ENCODE measurements around the gene IFNA1. TPM values are rescaled to one million over a fixed set of nuclear protein-coding genes. Genes with fewer than 3 reads are reported as not detected.

IFNA1 gene
- polyA plus RNA-seq, 1 donor from 2014 or later: not detected

DNA sequence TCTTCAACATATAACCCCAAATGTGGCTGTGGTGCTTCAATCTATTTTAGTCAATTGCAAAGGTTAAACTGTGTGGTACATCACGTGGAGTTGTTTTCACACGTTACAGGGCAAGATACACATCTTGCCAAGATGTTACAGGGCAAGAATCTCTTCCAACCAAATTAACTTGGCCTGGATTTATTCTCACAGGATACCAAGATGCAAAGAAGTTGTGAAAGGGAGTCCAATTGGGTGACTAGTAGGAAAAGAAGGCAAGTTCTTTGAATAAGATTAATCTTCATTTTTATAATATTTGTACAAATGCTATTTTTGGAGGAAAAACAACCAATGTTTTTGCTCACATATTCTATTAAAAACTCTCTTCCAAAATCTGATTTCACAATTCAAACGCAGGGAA, 36.1 kb upstream of the IFNA1 start:
- H3K9me3 ChIP-seq (ENCODE audit: low read length): no peaks in the 10 kb centered on the region
- H3K27me3 ChIP-seq (ENCODE audit: insufficient read depth, low read depth, low read length): peaks cover 24% of the 10 kb centered on the region
- no peaks in the 10 kb centered on the region for H3K9me2 ChIP-seq (ENCODE audit: insufficient read depth, low read length)
- no peaks in the 10 kb centered on the region for H3F3A ChIP-seq (ENCODE audit: insufficient read depth, low read length, poor library complexity, severe bottlenecking)
- TF ChIP-seq, protein P1, sequence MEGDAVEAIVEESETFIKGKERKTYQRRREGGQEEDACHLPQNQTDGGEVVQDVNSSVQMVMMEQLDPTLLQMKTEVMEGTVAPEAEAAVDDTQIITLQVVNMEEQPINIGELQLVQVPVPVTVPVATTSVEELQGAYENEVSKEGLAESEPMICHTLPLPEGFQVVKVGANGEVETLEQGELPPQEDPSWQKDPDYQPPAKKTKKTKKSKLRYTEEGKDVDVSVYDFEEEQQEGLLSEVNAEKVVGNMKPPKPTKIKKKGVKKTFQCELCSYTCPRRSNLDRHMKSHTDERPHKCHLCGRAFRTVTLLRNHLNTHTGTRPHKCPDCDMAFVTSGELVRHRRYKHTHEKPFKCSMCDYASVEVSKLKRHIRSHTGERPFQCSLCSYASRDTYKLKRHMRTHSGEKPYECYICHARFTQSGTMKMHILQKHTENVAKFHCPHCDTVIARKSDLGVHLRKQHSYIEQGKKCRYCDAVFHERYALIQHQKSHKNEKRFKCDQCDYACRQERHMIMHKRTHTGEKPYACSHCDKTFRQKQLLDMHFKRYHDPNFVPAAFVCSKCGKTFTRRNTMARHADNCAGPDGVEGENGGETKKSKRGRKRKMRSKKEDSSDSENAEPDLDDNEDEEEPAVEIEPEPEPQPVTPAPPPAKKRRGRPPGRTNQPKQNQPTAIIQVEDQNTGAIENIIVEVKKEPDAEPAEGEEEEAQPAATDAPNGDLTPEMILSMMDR (IDR thresholded peaks at IDR 0.05; ENCODE audit: poor library complexity, severe bottlenecking): no peak
- no peak for TF ChIP-seq EP300 (conservative IDR thresholded peaks at IDR 0.05; ENCODE audit: poor library complexity, severe bottlenecking)
- TF ChIP-seq, protein P2, sequence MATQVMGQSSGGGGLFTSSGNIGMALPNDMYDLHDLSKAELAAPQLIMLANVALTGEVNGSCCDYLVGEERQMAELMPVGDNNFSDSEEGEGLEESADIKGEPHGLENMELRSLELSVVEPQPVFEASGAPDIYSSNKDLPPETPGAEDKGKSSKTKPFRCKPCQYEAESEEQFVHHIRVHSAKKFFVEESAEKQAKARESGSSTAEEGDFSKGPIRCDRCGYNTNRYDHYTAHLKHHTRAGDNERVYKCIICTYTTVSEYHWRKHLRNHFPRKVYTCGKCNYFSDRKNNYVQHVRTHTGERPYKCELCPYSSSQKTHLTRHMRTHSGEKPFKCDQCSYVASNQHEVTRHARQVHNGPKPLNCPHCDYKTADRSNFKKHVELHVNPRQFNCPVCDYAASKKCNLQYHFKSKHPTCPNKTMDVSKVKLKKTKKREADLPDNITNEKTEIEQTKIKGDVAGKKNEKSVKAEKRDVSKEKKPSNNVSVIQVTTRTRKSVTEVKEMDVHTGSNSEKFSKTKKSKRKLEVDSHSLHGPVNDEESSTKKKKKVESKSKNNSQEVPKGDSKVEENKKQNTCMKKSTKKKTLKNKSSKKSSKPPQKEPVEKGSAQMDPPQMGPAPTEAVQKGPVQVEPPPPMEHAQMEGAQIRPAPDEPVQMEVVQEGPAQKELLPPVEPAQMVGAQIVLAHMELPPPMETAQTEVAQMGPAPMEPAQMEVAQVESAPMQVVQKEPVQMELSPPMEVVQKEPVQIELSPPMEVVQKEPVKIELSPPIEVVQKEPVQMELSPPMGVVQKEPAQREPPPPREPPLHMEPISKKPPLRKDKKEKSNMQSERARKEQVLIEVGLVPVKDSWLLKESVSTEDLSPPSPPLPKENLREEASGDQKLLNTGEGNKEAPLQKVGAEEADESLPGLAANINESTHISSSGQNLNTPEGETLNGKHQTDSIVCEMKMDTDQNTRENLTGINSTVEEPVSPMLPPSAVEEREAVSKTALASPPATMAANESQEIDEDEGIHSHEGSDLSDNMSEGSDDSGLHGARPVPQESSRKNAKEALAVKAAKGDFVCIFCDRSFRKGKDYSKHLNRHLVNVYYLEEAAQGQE (IDR thresholded peaks at IDR 0.05; ENCODE audit: borderline replicate concordance): no peak
- TF ChIP-seq SMC3 (conservative IDR thresholded peaks at IDR 0.05; ENCODE audit: poor library complexity): no peak
- TF ChIP-seq RAD21 (conservative IDR thresholded peaks at IDR 0.05): no peak
- TF ChIP-seq EZH2 (IDR thresholded peaks at IDR 0.05; ENCODE audit: borderline replicate concordance, insufficient read depth, low read length, poor library complexity, severe bottlenecking): no peak
- no peak for TF ChIP-seq TAF1 (IDR thresholded peaks at IDR 0.05; ENCODE audit: low read depth)
- no peak for TF ChIP-seq MXI1 (conservative IDR thresholded peaks at IDR 0.05; ENCODE audit: poor library complexity, severe bottlenecking)
- TF ChIP-seq POLR2AphosphoS5 (IDR thresholded peaks at IDR 0.05): no peak
- no peaks in the 10 kb centered on the region for H3K36me3 ChIP-seq (ENCODE audit: insufficient read depth, low read length)
- no peak overlapping the region for H3K4me2 ChIP-seq (ENCODE audit: low read length)
- no peaks in the 10 kb centered on the region for H3K79me2 ChIP-seq (replicated peaks; ENCODE audit: insufficient read depth, low read length)
- no peak overlapping the region for H2AFZ ChIP-seq (ENCODE audit: low read depth, low read length)
- H4K20me1 ChIP-seq (ENCODE audit: insufficient read depth): no peaks in the 10 kb centered on the region
- H3K27ac ChIP-seq (ENCODE audit: low read length): no peak overlapping the region
- no peak overlapping the region for H3K4me3 ChIP-seq (ENCODE audit: low read length)
- H3K9ac ChIP-seq (ENCODE audit: low read length): no peak overlapping the region

DNA sequence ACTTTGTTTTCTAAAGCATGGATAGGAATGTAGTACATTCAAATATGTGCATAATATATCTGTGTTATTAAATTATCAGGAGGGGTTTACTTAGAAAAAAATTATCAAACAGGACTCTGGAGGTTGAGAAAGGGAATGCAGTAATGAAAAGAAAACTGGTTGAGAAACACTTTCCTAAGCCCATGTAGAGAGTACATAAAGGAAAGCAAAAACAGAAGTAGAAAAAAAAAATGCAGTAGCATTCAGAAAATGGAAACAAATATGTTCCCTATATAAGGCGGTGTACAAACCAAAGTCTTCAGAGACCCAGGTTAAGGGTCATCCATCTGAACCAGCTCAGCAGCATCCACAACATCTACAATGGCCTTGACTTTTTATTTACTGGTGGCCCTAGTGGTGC, 31.4 kb upstream of the IFNA1 start, which contains the start of gene IFNA8:
TSS of gene IFNA8 (plus strand) at position 301 of the 400 bp plus-strand sequence. CDS start at position 361, 60 bp downstream.
- no peak within 1 kb of the TSS for H3K4me3 ChIP-seq (ENCODE audit: low read length)
- no peak within 1 kb of the TSS for H3K9ac ChIP-seq (ENCODE audit: low read length)
- no peak within 1 kb of the TSS for H2AFZ ChIP-seq (ENCODE audit: low read depth, low read length)
- no peaks in the 10 kb centered on the region for H3K9me2 ChIP-seq (ENCODE audit: insufficient read depth, low read length)
- H3K9me3 ChIP-seq (ENCODE audit: low read length): no peaks in the 10 kb centered on the region
- no peaks in the 10 kb centered on the region for H3K79me2 ChIP-seq (replicated peaks; ENCODE audit: insufficient read depth, low read length)
- peaks cover 4% of the 10 kb centered on the region for H3K27me3 ChIP-seq (ENCODE audit: insufficient read depth, low read depth, low read length)
- no peaks in the 10 kb centered on the region for H3F3A ChIP-seq (ENCODE audit: insufficient read depth, low read length, poor library complexity, severe bottlenecking)
- H3K4me2 ChIP-seq (ENCODE audit: low read length): no peak within 1 kb of the TSS
- H4K20me1 ChIP-seq (ENCODE audit: insufficient read depth): no peaks in the 10 kb centered on the region
- TF ChIP-seq EZH2 (IDR thresholded peaks at IDR 0.05; ENCODE audit: borderline replicate concordance, insufficient read depth, low read length, poor library complexity, severe bottlenecking): no peak
- no peak for TF ChIP-seq POLR2AphosphoS5 (IDR thresholded peaks at IDR 0.05)
- TF ChIP-seq, protein P2 (IDR thresholded peaks at IDR 0.05; ENCODE audit: borderline replicate concordance): no peak
- no peak for TF ChIP-seq SMC3 (conservative IDR thresholded peaks at IDR 0.05; ENCODE audit: poor library complexity)
- TF ChIP-seq MXI1 (conservative IDR thresholded peaks at IDR 0.05; ENCODE audit: poor library complexity, severe bottlenecking): no peak
- TF ChIP-seq RAD21 (conservative IDR thresholded peaks at IDR 0.05): no peak
- TF ChIP-seq TAF1 (IDR thresholded peaks at IDR 0.05; ENCODE audit: low read depth): no peak
- TF ChIP-seq EP300 (conservative IDR thresholded peaks at IDR 0.05; ENCODE audit: poor library complexity, severe bottlenecking): no peak
- TF ChIP-seq, protein P1 (IDR thresholded peaks at IDR 0.05; ENCODE audit: poor library complexity, severe bottlenecking): no peak
- H3K27ac ChIP-seq (ENCODE audit: low read length): no peak within 1 kb of the TSS
- H3K36me3 ChIP-seq (ENCODE audit: insufficient read depth, low read length): no peaks in the 10 kb centered on the region

Data from neural cell (in vitro differentiated cells).